Fibroblast of the aortic adventitia (primary cell): ENCODE data around the gene ERC1. TPM values are rescaled to one million over a fixed set of nuclear protein-coding genes. Genes with fewer than 3 reads are reported as not detected.

Experiments used
- DNase-seq: peaks from one replicate; pipeline ENCODE4 v3.0.0-alpha.2; 2010; ENCODE audit warnings: low read depth
- H3K4me3 ChIP-seq: 2 replicates; pipeline ENCODE4 v1.5.1; 2011; ENCODE audit warnings: low read depth, mild to moderate bottlenecking, control low read depth, low read length, moderate library complexity
- total RNA-seq: library from RNA; depleted of rRNA; stranded (reverse); fragments of >200 nt; gene quantifications from 2 replicates; pipeline ENCODE4 v1.2.3, GENCODE V29; 2012; ENCODE audit warnings: low replicate concordance
- TF ChIP-seq, protein P1 (sequence below): IDR thresholded peaks from 2 replicates; pipeline ENCODE4 v1.5.1; 2011; ENCODE audit warnings: mild to moderate bottlenecking, low read length, control low read depth, inconsistent platforms; ENCODE audit not compliant: insufficient read depth

ERC1 gene
- total RNA-seq, 1 donor: 50.9 TPM

DNA sequence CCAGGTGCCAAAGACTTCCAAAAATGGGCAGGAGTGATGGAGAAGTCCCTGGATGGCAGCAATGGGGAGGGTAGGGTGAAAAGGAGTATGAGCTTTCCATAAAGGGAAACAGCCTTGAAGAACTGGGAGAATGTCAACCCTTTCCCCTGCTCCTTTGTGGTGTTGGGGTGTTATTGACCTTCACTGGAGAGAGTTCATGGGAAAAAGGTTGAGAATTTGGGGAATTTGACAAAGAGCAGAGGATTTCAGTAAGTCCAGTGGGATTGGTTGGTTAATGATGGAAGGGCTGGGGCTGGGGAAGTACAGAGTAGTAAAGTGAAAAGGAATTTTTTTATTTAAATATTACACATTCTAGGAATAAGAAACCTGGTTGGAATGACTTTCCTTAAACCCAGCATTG, 116.6 kb downstream of the ERC1 start:
- no peak overlapping the region for H3K4me3 ChIP-seq
- no peak for DNase-seq
- TF ChIP-seq, protein P1, sequence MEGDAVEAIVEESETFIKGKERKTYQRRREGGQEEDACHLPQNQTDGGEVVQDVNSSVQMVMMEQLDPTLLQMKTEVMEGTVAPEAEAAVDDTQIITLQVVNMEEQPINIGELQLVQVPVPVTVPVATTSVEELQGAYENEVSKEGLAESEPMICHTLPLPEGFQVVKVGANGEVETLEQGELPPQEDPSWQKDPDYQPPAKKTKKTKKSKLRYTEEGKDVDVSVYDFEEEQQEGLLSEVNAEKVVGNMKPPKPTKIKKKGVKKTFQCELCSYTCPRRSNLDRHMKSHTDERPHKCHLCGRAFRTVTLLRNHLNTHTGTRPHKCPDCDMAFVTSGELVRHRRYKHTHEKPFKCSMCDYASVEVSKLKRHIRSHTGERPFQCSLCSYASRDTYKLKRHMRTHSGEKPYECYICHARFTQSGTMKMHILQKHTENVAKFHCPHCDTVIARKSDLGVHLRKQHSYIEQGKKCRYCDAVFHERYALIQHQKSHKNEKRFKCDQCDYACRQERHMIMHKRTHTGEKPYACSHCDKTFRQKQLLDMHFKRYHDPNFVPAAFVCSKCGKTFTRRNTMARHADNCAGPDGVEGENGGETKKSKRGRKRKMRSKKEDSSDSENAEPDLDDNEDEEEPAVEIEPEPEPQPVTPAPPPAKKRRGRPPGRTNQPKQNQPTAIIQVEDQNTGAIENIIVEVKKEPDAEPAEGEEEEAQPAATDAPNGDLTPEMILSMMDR: no peak

DNA sequence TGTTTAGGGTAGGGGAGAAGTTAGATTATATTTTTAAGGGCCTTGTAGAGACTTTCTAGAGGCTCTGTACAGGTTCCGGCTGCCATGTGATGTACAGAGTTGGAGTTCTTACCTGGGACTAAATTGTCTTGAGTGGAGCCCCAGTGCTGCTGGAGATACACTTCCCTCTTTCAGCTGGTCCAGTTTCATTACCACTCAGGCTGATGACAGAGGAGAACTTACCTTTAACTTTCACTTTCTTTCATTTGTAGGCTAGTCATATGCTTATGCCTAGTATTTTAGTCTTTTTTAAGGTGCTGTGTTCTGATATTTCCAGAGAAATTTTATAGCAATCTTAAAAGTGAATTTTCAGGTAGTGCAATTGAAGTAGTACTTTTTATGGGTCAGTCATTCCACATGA, 117.3 kb downstream of the ERC1 start:
- TF ChIP-seq, protein P1: no peak
- DNase-seq: no peak
- no peak overlapping the region for H3K4me3 ChIP-seq

DNA sequence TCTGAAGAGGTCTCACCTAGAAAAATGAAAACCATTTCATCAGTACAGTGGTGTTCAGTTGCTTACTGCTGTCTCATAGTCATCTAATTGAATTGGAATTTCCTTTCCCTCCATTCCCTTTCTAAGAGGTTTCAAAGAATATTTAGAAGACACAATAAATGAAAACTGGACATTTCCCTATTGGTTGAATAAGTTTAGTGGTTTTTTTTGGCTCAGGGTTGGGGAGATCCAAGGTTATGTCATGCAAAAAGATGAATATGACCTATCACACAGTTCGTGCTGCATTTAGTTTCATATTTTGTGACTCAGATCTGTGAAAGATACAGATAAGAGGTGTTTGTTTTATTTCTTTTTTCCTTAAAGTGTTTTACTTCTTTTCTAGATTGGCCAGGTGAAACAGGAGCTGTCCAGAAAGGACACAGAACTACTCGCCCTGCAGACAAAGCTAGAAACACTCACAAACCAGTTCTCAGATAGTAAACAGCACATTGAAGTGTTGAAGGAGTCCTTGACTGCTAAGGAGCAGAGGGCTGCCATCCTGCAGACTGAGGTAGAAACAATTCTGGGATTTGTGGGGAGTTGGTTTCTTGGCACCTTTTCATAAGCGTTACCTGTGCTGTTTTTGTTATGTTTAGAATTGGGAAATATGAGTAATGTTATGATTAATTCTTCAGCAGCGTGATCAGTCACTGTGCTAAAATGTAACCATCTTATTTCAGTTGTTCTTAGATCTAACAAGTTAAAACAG, 124.6 kb downstream of the ERC1 start:
- TF ChIP-seq, protein P1: no peak
- DNase-seq: peak; percentile 73
- H3K4me3 ChIP-seq: no peak overlapping the region

DNA sequence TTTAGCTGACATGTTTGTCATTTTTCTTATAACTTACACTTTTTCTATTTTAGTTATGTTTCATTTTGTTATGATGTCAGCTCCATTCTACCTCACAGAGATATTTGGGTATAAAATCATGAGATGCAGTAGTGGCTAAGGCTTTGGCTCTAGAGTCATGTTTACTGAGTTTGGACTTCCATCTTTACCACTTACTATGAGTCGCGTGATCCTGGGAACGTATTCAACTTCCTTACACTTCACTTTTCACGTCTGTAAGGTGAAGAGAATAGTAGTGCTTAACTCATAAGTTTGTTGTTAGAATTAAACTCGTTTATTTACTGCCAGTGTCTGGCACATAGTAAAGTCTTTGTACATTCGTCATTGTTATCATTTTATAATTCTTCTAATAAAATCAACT, 126.3 kb downstream of the ERC1 start:
- TF ChIP-seq, protein P1: no peak
- no peak overlapping the region for H3K4me3 ChIP-seq
- peak; percentile 33 for DNase-seq

DNA sequence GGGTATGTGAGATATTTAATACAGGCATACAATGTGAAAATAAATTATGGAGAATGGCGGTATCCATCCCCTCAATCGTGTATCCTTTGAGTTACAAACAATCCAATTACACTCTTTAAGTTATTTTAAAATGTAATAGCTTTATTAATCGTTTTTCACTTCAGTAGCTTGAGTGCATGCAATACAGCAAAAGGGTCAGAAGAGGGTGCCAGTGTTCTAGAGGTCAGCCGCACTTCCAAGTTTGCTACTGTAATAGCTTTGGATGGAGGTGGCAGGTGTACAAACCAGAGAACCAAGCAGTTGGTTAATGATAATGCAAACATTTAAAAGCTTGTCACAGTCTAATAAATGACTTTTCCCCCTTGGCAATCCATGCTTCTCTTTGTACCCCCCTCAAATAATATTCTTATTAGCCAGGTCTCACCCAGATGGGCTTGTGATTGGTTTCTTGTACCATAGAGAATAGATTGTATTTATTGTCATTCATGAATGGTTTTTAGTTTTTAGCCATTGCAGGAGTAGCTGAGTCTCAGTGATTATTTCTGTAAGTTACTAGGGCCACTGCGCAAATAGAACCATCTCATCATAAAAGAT, 127.0 kb downstream of the ERC1 start:
- no peak overlapping the region for H3K4me3 ChIP-seq
- DNase-seq: peak; percentile 87
- TF ChIP-seq, protein P1: peak; percentile 95

DNA sequence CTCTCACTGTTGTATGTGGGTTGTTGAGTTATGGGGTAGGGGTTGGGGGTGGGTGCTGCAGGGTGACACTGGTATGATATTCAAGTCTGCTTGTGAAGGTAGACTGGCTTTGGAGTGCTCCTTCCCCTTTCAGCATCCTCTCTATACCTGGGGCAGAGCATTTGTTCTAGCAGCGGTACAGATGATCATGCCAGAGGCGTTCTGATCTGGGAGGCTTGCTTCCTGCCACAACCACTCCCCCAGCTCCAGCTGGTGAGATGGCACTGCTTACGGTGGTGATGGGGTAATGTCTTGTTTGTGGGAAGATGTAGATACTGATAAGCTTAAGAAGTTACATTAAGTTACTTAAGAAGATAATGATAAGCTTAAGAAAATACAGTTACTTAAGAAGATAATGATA, 131.8 kb downstream of the ERC1 start:
- DNase-seq: no peak
- TF ChIP-seq, protein P1: no peak

More for the DNA sequence above, 131.8 kb downstream of the ERC1 start:
- H3K4me3 ChIP-seq: no peak overlapping the region
